GM18873 (cell line): ENCODE results near the gene FRAT2.

Experiments used
- ATAC-seq: cut with Tn5 transposase; IDR thresholded peaks from one replicate; pipeline ENCODE4 v1.9.1; 2021; ENCODE audit warnings: mild to moderate bottlenecking, moderate library complexity, moderate number of reproducible peaks; ENCODE audit not compliant: unreplicated experiment, low FRiP score

Gene FRAT2

GRCh38 chr10:97327348-97328294, 6.9 kb downstream of the FRAT2 start:
- no peak for ATAC-seq

DNA sequence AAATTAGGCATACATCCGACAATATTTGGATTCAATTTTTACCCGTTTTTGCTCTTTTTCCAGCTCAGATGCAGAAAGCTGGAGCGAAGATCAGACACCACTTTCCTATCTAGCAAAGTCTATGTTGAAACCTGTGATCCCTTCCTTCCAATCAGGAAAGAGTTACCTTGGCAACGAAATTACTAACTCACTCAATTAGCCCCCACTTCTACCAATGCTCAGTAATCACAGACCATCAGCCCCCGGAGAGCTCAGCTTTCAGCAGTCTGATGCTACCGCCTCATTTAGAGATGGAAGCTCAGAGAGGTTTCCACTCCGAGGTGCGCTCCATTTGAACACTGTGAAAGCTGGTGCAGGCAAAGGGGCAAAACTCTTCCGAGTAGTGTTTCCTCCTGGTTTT, 8.8 kb downstream of the FRAT2 start:
- no peak for ATAC-seq

GRCh38 chr10:97323501-97323900, 11.0 kb downstream of the FRAT2 start:
- no peak for ATAC-seq

DNA sequence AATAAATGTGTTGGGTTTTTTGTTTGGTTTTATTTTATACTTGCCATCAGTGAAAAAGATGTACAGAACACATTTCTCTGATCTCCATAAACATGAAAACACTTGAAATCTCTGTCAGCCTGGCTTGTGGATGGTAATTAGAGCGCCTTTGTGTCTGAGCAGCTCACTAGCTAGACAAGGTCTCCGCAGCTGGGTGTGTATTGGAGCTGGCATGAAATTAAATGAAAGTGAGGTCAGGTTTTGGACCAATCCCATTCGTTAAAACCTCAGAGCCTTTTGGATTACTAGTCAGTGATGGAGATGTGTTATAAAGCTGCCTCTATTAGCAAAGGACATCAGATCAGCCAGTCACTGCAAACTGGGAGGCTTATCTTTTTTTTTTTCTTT, 12.7 kb downstream of the FRAT2 start:
- no peak for ATAC-seq

DNA sequence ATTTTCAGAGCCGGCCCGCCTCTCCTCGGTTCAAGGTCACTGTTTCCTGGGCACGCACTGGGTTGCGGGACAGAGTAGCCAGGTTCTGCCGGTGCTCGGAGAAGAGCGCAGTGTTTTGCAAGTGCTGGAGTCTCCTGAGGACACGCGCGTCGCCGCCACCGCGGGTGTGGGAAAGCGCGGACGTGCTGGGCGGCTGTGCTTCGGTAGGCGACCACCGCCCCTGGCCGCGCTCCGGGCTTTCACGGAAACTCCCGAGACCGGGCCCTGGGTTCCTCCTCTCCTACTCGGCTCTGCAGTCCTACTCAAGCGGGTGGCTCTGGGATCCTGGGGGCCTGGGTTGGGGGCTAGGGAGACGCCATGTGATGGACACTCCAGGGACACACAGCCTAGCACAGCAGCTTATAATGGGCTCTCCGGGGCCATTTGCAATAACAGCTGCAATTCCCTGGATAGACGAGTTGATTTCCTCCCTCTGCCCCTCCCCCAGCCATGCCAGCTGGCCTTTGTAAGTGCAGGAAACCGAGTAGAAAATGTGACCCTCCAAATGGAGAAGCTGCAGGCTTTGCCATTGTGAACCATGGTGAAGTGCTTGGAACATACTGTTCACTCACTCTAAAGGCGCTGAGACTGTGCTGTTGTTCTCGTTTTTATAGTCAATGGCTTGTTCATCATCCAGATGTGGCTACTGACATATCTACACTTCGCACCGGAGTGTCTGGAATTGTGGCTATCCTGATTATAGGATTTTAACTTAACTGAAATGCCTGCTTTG, 13.3 kb downstream of the FRAT2 start:
- no peak for ATAC-seq

GRCh38 chr10:97320480-97321031, 14.0 kb downstream of the FRAT2 start:
- no peak for ATAC-seq

DNA sequence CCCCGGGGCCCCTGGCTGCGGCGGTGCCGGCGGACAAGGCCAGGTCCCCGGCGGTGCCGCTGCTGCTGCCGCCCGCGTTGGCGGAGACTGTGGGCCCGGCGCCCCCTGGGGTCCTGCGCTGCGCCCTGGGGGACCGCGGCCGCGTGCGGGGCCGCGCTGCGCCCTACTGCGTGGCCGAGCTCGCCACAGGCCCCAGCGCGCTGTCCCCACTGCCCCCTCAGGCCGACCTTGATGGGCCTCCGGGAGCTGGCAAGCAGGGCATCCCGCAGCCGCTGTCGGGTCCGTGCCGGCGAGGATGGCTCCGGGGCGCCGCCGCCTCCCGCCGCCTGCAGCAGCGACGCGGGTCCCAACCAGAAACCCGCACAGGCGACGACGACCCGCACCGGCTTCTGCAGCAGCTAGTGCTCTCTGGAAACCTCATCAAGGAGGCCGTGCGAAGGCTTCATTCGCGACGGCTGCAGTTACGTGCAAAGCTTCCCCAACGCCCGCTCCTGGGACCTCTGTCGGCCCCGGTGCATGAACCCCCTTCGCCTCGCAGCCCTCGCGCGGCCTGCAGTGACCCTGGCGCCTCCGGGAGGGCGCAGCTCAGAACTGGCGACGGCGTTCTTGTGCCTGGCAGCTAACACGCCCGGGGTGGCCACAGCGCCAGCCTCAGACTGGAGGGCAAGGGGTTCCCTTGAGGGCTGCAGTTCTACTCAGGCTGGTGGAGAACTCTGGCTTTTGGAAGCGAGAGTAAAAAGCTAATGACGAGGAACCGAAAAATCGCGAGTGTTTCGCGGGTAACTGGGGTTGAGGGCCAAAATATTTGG, 14.7 kb downstream of the FRAT2 start:
- ATAC-seq, result peak; percentile 14

- ATAC-seq, result peak; percentile 70
Observed at GRCh38 chr10:97318772-97319651, 15.5 kb downstream of the FRAT2 start, which contains the start of gene FRAT1. FRAT1 (plus strand) TSS chr10:97319271; CDS start chr10:97319454, 183 bp downstream.

DNA sequence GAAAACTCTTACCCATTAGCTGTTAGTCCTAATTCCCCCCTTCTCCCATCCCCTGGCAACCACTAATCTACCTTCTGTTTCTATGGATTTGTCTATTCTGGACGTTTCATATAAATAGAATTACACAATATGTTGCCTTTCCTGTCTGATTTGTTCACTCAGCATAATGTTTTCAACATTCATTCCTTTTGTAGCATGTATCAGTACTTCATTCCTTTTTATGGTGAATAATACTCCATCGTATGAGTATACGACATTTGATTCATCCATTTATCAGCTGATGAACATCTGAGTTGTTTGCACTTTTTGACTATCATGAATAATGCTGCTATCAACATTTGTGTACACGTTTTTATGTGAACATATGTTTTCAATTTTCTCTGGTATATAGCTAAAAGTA, 19.9 kb downstream of the FRAT2 start:
- no peak for ATAC-seq

- ATAC-seq, result no peak
Observed at GRCh38 chr10:97312897-97313296, 21.6 kb downstream of the FRAT2 start.

DNA sequence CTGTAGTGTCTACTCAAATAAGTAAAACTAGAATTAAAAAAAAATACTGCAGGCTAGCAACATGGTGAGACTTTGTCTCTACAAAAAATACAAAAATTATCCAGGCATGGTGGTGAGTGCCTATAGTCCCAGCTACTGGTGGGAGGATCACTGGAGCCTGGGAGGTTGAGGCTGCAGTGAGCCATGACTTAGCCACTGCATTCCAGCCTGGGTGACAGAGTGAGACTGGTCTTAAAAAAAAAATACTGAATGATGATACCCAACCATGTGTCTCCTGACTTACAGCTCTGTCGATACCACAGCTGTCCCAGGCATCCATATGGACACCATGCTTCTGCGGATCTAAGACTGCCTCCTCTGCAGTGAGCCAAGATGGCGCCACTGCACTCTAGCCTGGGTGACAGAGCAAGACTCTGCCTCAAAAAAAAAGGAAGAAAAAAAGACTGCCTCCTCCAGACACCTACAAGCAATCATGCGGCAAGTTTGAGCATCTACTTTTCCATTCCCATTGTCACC, 23.4 kb downstream of the FRAT2 start:
- no peak for ATAC-seq

DNA sequence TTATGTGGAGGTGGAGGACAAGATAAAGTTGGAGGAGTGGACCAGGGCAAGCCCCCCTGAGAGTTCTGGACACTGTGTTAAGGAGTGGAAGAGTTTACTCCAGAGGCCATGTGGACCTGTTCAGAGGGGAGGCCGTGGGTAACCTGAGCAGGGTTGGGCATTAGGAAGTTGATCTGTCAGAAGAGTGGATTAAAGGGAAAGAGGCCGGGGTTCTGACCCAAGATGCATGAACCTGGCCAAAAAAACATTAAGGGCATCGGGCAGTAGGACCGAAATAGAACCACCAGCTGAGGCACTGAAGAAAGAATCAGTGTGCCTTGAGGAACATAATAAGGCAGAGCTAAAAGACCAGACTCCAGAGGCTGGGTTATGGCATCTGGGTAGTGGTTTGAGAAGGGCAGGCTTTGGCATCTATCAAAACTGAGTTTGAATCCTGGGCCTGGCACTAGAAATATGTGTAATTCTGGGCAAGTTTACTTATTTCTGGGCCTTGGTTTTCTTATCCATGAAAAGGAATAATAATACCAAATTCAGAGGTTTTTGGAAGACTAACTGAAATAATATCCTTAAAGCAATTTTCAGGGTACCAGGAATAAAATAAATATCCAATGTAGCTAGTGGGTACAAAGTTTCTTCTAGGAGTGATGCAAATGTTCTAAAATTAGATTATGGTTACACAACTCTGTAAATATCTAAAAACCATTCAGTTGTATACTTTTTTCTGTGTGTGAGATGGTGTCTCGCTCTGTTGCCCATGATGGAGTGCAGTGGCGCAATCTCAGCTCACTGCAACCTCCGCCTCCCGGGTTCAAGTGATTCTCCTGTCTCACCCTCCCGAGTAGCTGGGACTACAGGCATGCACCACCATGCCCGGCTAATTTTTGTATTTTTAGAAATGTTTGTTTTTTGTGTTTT, 26.4 kb downstream of the FRAT2 start:
- no peak for ATAC-seq

- ATAC-seq, result no peak
Observed at GRCh38 chr10:97307441-97307840, 27.1 kb downstream of the FRAT2 start.

DNA sequence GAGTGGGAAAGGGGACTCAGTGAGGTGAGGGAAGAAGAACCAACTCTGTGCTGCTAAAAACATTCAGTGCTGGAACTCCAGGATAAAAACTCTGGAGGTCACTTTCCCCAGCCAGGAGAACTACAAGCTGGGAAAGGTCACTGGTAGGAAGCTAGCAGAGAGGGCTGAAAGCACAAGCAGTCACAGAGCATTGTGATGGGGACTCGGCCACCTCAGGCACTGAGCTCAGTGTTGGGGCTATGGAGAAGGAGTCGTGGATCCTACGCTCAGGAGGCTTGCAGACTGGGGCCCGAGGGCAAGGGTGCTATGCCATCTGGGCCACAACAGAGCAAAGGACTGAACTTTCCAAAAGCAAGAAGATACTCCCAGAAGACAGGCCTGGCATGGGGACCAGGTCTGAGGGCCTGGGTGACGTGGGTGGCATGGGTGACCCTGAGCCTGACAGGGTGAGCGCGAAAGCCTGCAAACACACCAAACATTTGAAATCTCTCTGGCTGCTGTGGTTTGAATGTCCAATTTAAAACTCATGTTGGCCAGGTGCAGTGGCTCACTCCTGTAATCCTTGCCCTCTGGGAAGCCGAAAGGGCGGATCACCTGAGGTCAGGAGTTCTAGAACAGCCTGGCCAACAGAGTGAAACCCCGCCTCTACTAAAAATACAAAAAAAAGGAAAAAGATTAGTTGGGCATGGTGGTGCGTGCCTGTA, 32.3 kb downstream of the FRAT2 start:
- ATAC-seq, result no peak

DNA sequence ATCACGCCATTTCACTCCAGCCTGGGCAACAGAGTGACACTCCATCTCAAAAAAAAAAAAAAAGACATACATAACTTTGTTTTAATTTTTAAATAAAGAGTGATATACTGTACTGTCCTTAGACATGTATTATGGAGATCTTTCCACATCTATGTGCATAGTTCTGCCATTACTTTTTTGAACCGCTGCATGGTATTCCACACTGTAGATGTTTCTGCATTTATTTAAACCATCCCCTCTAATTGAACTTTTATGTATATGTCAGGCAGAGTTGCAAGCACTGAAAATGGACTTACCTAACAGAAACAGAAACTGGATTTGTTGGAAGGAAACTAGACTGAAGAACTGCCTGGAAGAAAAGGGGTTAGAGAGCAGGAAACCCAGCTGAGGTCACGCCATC, 33.5 kb downstream of the FRAT2 start:
- ATAC-seq, result no peak

DNA sequence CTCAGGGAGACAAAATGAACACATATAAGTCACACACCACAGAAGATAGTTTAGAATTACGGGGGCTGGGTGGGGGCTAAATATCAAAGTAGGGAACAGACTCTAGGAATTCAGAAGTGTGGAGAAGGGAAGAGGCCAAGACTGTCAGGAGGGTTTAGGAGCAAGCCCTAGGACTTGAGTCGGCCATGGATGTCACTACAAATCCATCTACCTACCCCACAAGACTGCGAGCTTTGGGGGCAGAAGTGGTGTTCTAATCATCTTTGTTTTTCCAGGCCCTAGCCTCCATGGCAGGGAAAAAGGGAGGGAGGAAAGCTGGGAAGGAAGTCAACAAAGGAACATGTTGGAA, 36.3 kb downstream of the FRAT2 start:
- ATAC-seq, result no peak

GRCh38 chr10:97297556-97298222, 36.8 kb downstream of the FRAT2 start:
- no peak for ATAC-seq
